Posterior vena cava (tissue), 2 donors: ENCODE data around the gene HJURP. TPM values are rescaled to one million over a fixed set of nuclear protein-coding genes. Genes with fewer than 3 reads are reported as not detected.

Experiments used
- DNase-seq: peaks from one replicate; pipeline ENCODE4 v3.0.0-alpha.2; 2020; ENCODE audit warnings: low spot score
- intact Hi-C, 2 donors: fragments of 100-400 bp; cut with DNase I; formaldehyde crosslinking; loops; one replicate each; pipeline versions ENCODE4 v1.14.1 to v1.14.2; 2022 to 2023
- total RNA-seq, 2 donors: library from RNA; stranded (reverse); fragmentation: NEBNext Ultra II Directional; extraction: Animal tissue kit (Norgen Biotek cat#: 25700); gene quantifications; one replicate each; pipeline ENCODE4 v1.2.1, GENCODE V29; 2021
- donor health status: DM: yes; HTN: yes; CAD: no.
- donor health status: DM: yes; HTN: yes; CAD: no.

Gene HJURP
- total RNA-seq, 2 donors from 2014 or later, result 0.42 TPM; not detected in 1

DNA sequence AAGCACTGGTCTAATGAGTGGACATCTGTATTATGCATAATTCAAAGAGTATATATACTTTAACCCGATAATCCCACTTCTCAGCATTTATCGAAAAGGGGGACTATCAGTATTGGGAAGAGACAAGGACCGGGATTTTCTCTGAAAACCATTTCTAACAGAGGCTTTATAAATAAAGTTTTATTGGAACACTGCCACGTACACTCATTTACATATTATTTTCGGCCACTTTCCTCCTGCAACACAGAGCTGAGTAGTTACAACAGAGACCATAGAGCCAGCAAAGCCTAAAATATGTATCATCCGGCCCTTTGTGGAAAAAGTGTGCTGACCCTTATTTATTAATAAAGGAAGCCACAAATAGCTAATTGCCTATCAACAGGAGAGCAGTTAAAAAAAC, 3.2 kb downstream of the HJURP start:
- no peak for DNase-seq
- intact Hi-C loops, result no loop called here

DNA sequence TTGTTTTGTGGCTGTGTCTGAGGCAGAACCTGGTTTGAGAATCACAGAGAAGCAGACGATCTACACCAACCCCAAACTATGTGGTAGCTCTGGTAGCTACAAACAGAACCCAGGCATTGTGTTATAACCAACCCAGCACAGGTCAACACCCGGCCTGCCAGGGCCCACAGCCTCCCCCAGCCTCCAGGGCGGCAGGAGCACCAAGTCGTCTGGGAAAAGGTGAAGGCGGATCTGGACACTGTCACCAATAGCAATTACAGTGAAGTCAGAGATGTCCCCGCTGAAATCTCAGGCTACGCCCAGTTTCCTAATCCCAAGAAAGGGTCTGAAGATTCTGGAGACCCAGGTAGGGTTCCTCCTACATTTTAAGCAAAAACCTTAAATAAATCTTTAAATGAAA, 3.6 kb downstream of the HJURP start:
- intact Hi-C loops, result no loop called here
- peak; percentile 37 for DNase-seq

DNA sequence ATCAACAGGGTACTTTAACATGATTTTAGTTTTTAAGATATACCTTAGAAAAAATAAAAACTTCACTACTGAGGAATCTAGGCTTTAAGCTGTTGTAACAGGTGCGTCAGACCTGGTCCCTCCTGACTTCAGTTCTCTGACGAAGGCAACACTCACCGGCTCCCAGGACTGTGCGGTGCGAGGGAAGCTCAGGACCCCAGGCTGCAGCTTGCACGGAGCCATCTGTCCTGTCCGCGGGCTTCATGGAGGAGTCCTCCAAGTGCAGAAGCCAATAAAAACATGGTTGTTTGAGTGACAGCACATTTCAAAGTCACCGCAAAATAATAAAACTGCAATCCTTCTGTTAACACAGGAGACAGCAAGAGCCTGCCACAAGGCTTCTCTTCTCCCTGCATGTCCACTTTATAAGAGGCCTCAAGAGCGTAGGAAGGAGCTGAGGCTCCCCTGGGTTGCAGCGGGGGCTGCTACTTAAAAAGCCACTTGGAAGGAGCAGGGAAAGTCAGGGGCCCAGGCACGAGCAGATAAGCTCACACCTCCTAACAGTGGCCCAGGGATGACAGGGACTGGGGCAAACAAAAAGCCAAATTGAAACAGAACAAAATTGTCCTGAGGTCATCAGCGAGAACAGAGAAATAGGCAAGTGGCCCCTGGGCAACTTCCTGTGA, 4.6 kb downstream of the HJURP start:
- peak; percentile 36 for DNase-seq
- intact Hi-C loops, result no loop called here

DNA sequence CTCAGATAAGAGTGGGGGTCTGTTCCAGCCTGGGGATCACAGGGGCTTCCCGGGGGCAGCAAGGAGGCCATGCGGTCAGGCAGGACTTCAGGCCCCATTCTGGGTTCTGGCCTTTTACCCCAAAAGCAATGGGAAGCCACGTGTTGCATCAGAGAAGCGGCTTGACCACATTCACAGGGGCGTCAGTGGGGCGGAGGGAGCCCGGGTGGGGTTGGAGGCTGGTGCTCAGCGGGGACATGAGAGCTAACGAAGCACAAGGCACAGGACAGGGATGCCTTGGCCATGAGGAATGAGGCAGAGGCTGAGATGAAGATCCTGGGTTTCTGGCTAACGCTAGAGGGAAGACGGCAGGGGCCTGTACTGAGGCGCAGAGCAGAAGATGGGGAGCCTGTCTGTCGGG, 6.1 kb downstream of the HJURP start:
- intact Hi-C loops, result no loop called here
- peak; percentile 65 for DNase-seq

DNA sequence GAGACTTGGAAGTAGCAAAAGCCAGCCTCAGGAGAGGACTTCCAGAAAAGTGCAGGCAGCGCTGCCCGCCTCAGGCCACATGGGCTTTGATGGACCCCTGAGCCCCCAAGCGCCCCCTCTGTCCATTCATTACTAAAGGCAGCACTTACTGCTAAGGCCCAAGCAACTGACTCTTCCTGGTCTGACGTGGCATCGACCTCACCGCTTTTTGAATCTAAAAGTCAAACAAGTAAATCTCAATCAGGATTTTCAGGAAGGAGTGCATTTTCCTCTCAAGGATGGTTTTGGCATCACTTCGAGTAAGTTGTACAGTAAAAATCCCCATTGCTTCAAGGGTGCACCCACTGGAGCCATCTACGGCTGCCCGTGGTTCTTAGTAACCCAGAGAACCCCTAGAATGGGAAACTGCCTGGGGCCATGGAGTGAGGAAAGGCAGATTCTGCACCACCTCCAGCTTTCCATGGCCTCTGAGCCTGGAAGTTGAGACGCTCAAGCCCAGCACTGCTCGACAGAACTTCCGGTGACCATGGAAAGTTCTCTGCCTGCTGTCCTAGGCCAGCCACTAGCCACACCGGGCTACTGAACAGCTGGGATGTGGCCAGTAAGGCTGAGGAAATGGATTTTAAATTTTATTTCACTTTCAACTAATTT, 7.0 kb downstream of the HJURP start:
- peak; percentile 64 for DNase-seq
- intact Hi-C loops, result no loop called here

DNA sequence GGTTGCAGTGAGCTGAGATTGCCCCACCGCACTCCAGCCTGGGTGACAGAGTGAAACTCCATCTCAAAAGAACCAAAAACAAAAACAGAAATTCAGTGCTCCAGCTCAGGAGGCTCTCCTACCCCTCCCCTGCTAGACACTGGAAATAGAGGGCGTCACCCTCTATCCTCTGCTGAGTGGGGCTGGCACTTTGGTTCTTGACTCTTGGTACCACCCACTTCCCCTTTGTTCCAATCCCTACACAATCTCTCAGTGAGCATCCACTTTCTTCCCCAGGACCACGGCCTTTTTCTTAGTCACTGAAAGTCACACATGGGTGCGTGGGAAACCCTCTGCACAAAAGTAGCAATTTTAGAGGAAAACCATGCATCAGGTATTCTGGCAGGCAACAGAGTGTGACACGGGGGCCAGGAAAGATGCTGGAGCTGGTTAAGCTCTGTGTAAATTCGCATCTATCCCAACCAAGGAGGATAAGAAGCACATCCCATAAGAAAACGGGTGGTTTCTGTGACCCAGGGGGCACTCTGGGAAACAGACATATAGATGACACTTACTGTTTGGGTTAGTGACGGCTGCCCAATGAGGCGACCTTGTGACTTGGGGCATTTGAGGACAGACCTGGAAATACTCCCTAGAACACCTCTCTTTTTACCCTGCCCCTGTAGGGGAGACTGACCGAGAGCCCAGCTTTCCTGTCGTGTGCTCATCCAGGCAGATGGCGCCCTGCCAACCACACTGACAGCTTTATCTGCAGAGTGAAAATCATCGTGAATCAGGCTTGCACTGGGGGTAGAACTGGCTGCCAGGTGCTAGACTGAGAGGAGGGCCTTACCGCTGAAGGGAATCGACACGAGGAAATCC, 7.7 kb downstream of the HJURP start:
- intact Hi-C loops, result no loop called here
- peak; percentile 38 for DNase-seq

DNA sequence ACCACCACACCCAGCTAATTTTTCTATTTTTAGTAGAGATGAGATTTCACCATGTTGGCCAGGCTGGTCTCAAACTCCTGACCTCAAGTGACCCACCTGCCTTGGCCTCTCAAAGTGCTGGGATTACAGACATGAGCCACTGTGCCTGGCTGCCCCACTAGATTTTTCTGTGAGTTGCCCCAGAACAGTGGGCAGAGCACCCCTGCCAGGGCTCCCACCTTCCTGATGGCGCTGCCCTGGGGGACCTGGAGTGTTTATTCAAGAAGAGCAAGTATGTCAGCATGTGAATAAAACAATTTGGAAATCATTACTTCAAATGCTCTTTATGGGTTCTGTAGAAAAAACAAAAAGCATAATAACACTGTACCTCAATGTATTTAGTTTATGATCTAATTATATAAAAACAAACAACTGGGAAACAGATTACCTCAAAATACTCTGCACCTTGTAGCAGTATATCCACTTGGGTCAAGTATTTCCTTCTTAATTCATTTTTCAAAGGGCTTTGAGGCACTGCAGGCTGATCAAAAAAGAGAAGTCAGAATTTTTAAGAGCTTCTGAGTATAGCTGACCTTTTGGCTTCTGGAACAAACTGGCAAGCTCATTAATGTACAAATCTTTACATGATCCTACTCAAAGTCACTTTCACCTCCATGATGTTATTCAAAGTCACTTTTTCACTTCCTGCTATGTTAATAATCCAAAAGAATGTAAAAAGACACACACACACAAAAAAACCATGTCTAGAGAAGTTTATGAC, 8.9 kb downstream of the HJURP start:
- intact Hi-C loops, result no loop called here
- peak; percentile 57 for DNase-seq

DNA sequence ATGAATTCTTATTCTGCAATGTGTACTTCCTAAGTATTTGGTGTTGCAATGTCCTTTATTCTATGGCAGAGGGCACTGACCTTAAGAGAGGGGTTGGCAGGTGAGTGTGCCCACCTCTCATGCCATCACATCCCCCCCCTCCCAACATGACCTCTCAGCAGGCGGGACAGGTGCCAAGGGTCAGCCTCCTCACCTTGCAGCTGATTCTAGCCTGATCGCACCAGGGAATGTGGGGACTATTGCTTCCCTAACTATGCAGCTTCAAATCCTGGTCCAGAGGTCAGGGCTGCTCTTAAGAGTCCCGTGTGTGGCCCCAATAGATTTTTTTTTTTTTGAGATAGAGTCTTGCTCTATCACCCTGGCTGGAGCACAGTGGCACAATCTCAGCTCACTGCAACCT, 9.5 kb downstream of the HJURP start:
- DNase-seq, result no peak
- intact Hi-C loops, result no loop called here

DNA sequence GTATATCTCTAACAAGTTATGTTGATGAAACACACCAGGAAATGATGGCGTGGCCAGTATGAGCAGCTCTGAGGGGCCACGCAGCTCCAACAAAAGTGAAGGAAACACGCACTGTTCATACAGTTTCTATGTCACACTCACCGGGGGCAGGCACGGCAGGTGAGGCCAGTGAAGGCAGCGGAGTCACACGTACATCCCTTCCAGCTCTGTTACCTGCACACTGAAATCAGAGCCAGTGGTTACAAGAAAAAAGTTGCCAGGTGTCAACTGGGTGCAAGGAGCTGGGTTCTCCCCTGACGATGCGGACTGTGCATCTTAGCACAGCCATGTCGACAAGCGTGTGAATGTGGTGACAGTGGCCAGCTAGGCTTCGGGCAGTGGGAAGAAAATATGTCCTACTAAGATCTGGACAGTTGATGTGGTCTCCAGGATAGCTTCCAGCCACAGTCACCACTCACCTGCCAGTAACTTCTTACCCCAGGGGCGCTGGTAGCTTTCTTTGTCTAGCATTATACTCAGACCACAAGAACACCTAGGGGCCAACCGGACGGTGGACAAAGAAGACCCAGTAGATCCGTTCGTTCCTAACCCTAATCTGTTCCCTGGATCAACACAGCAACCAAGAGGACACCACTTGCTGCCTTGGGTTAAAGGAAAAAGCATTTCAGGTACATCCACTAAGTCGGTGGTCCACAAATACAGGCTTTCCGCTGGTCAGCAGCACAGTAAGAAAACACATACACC, 10.1 kb downstream of the HJURP start:
- DNase-seq, result peak; percentile 67
- intact Hi-C loops, result no loop called here

DNA sequence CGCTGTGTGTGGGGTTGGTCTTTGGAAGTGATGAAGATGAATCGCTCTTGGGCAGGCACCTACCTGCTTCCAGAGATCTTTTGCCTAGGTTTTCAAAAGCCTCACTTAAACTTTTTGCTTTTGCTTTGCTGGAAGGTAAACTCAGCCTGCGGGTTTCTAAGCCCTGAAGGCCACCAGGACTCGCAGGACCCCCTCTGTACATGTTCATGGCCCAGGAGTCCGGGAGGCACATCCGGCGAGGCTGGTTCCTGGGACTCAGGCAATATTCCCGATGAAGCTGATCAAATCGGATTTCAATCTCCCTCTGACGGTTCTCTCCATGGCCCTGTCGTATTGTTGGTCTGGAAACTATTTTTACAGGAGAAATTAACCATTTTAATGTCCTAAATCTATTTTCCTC, 13.2 kb downstream of the HJURP start:
- intact Hi-C loops, result no loop called here
- DNase-seq, result no peak

DNA sequence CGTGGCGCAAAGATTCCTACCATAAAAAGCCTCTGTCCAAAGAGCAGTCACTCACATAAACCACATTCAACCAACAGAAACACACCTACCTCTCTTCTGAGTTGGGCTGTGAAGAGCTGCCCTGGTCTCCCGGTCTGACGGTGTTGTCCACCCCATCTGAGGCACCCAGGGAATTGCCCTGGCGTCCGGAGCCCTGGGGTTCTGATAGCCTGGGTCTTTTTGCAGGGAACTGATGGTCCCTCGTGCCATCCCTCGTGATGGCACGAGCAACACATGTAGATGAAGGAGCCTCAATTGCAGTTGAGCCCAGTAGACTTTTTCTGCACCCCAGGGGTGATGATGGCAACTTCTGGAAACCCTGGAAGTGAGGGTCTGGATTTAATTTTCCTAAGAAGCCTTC, 13.8 kb downstream of the HJURP start:
- intact Hi-C loops, result no loop called here
- DNase-seq, result peak; percentile 50

DNA sequence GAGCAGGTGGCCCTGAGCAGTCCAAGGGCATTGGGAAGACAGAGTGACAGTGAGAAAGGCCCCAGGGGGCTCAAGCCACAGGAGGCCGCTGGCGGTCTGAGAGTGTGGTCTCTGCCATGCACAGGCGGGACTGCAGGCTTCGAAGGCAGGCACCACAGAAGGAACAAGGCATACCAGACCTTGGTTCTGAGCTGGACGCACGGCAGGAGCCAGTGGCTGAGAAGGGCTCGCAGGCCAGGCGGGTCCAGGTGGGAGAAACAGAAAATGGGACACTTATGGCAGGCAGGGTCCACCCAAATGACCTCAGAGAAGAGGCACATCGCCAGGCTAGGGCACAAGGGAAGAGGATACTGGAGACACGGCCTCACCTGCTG, 14.9 kb downstream of the HJURP start:
- DNase-seq, result peak; percentile 51
- intact Hi-C loops, result no loop called here

DNA sequence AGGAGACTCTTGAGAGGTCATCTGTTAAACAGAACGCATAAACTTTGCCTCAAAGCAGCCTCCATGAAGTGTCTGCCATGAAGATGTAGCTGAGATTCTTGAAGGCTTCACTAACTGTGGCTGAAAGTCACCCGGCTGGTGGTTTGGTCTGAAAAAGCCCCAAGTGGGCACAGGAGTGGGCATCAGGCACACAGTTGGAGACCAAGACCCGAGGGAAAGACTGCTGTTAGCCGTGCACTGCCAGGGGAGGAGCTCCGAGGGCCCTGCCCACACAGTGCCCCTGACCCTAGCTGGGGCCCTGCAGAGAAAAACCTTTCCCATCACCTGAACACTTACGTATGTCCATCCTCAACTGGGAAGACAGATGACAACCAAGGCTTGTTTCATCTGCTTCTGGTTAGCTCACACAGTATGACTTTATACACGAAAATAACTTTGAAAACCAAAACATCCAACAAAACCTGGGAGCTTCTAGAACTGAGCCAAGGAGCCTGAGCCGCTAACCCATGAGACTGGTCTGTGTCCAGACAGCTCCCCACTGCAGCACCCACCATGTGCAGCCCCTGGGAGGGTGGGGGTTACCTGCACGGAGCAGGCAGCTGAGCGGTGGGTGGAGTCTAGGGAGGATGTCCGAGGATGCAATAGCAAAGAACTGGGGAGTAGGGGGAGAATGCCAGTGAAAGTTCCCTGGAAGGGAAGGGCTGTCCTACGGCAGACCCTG, 15.4 kb downstream of the HJURP start:
- intact Hi-C loops, result no loop called here
- DNase-seq, result peak; percentile 76

DNA sequence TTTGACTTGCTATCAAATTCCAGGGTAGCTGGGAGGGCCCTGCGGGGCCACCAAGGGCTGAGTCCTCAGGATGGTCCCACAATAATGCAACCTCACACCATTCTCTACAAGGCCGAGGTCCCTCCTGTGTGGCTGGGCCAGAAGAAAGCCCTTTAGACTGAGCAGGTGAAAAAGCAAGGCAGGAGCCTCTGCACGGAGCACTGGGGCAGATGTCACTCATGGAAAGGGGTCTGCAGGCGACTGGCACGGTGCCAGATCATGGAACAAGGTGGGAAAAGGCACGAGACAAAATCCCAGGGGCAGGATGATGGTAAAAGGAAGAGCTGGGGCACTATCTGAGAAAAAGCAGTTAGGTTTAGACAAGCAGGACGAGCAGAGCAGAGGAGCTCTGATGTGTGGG, 16.1 kb downstream of the HJURP start:
- intact Hi-C loops, result no loop called here
- peak; percentile 35 for DNase-seq

DNA sequence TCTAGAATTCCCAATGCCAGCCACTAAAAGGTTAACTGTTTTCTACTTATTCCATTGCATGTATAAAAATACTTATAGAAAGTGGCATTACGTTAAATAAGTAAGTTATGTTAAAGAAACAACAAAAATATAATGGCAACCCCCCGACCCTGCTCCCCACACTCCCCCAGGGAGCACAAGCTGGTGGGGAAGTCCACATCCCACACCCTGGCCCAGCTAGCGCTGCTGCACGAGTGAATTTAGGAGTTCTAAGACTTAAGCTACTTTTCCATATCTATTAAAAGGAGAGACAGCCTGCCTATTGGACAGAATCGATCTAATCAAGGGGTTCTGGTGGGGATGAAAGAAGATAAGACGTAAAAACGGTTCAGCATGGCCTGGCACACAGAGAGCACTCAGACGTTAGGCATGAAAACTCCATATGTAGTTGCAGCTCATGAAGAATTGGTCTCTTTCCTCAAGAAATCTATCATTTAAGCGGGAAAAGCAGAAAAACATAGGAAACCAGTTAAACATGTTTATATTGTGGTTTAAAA, 16.6 kb downstream of the HJURP start:
- intact Hi-C loops, result no loop called here
- DNase-seq, result peak; percentile 40

DNA sequence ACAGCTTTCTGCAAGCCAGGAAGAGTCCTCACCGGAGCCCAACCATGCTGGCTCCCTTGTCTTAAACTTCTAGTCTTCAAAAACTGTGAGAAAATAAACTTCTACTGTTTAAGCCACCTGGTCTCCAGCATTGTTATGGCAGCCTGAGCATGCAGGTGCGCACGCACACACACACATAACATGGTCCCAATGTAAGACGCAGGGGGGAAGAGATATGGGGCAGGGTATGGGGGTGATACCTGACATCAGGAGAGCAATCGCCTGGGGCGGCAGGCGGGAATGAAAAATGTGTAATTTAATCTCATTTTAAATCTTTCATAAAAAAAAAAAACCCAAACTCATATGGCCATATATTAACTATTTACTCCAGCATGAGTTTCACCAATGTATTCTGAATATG, 18.0 kb downstream of the HJURP start:
- DNase-seq, result peak; percentile 51
- intact Hi-C loops, result no loop called here

DNA sequence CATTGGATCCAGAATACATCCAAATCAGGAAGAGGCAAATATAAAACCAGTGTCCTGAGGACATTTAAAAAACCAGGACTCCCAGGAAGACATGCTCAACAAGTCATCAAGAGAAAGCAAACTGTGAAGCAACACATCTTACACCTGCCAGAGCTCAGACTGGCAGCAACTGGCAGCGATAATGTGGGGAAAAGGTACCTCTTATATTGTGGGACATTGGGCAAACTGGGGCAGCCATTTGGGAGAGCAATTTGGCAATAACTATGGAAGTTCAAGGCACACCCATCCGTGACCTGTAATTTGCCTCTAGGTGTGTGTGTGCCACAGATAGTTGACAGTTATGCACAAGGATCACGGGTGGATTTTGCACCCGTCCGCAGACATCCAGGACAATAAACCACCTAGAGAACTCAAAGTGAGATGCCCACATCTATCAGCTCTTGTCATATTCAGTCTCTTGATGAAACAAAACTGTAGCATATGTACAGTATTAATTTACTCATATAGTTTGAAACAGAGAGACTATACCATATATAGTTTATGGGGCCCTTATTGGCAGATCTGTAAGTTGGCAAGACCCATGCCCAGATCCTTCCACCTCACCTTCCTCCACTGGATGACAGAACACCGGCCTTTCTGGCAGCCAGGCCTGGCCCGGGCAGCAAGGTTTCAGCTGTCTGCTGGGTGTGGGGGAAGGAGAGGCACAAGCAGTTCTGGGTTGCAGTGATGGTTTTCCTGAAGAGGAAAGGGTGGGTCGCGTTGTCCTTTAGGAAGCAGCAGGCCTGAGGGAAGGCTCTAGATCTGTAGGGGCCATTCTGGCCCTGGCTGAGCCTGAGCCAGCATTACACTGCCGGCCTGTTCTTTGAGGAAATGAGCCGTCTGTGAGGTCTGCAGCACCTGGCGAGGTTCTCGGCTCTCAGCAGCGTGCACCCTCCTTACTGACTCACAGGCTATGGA, 18.8 kb downstream of the HJURP start:
- DNase-seq, result peak; percentile 34
- intact Hi-C loops, result no loop called here
